H7 (cell line): ENCODE measurements around the gene PRUNE1. TPM values are rescaled to one million over a fixed set of nuclear protein-coding genes. Genes with fewer than 3 reads are reported as not detected.
A peak's percentile ranks its signal among the peaks of the same experiment; 100 is the strongest.

ENCODE experiments used
- DNase-seq: peaks from one replicate; pipeline ENCODE4 v3.0.0; 2012
- H3K27me3 ChIP-seq: 2 replicates; pipeline ENCODE4 v1.6.0; 2011; ENCODE audit warnings: mild to moderate bottlenecking, low read length; ENCODE audit not compliant: control insufficient read depth, insufficient read depth
- H3K36me3 ChIP-seq: replicated peaks from 2 replicates; pipeline ENCODE4 v1.5.1; 2011; ENCODE audit warnings: low read length; ENCODE audit not compliant: control insufficient read depth, insufficient read depth
- H3K4me3 ChIP-seq: 2 replicates; pipeline ENCODE4 v1.5.1; 2011; ENCODE audit warnings: low read depth, mild to moderate bottlenecking, control low read depth, low read length, moderate library complexity; ENCODE audit not compliant: insufficient read depth
- total RNA-seq: library from RNA; depleted of rRNA; stranded (reverse); fragments of >200 nt; shearing (Covaris generic); gene quantifications from 2 replicates; pipeline ENCODE4 v1.2.3, GENCODE V29; 2014

The PRUNE1 gene
- total RNA-seq, 1 experiment from 2014 or later = 33.5 TPM

DNA sequence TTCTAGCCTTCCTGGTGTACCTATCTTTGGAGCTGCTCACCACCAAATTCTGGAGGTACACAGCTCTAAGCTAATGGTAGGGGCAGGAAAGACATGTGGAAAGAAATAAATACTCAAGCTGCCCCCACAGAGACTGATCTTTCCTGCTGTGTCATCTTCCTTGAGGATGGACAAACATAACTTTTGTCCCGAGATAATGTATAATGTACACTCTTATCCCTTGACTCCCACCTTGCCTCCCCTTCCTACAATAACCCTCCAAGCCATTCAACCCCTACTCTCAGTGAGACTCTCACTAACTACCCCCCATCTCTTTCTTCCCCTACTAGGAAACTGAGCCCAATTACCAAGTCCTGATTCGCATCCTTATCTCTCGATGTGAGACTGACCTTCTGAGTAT is 14.0 kb upstream of the PRUNE1 start:
- Histone ChIP-seq H3K4me3 (no peak overlapping the region), H3K27me3 (no peaks in the 10 kb centered on the region), H3K36me3 (0 out of 2 replicates have a peak, but pooled peaks cover 1% of the 10 kb centered on the region)
- no peak for DNase-seq

DNA sequence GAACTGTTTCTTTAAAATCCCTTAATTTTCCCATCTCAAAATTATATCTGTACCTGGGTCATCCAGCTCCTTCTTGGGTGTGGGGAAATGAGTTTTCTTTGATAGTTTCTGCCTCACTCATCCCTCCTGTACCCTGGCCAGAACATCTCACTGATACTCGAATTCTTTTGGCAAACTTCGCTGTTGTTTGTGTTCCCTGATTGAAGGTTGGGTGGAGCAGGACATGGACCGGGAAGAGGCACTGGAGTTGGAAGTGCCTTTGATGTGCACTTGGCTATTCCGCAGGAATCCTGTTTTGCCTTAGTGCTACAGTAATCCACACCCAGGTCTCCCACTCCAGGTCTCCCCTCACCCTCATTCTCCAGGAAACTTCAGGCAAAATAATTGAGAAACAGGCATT is 12.8 kb upstream of the PRUNE1 start:
- no peaks in the 10 kb centered on the region for H3K27me3 ChIP-seq
- H3K4me3 ChIP-seq = no peak overlapping the region
- DNase-seq = no peak
- H3K36me3 ChIP-seq = 0 out of 2 replicates have a peak, but pooled peaks cover 1% of the 10 kb centered on the region

DNA sequence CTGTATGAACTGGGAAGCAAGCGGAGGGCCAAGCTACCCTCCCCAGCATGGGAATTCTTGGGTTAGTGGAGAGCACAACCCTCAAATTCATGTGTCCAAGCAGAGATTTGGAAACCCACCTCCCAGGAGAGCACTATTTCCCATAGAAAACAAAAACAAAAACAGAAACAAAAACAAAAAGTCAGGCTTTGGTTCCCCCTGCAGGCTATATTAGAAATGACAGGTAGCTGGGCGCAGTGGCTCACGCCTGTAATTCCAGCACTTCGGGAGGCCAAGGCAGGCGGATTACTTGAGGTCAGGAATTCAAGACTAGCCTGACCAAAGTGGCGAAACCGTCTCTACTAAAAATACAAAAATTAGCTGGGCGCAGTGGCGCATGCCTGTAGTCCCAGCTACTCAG is 12.4 kb upstream of the PRUNE1 start:
- Histone ChIP-seq H3K27me3 (no peaks in the 10 kb centered on the region), H3K4me3 (no peak overlapping the region), H3K36me3 (0 out of 2 replicates have a peak, but pooled peaks cover 1% of the 10 kb centered on the region)
- DNase-seq = peak; percentile 61

DNA sequence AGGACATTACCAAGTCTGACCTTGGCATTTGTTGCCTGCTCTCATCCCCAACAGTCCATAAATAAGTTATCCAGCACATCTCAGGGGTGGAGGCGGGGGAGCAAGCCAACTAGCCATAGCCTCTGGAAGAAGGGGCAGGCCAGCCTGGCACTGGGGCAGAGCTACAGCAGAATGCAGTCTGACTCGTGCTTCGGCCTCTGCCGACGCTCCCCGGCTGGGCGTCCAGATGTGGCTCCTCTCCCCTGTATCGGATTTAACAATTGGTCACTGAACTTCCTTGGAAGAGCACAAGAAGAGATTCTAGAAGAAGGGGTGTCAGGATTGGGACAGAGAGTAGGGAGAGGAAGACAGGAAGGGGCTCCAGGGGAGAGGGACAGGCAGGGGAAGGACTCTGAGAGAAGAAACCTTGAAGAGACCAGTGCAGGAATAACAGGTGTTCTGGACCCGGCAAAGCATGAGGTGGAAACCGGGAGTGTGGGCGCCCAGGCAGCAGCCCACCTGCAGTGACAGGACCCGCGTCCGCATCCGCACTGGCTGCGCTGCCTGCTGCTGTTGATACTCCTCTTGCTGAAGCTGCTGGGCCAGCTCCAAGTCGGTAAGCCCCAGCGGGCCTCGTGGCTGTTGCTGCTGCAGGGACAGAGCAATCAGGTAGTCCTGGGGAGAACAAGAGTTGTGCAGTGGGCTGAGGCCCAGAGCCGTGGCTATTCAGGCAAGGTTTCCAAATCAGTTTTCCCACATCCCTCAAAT is 10.9 kb upstream of the PRUNE1 start:
- Histone ChIP-seq H3K36me3 (peaks cover 3% of the 10 kb centered on the region; the same call in 1 of the 2 replicates), H3K4me3 (no peak overlapping the region), H3K27me3 (no peaks in the 10 kb centered on the region)
- DNase-seq = no peak

DNA sequence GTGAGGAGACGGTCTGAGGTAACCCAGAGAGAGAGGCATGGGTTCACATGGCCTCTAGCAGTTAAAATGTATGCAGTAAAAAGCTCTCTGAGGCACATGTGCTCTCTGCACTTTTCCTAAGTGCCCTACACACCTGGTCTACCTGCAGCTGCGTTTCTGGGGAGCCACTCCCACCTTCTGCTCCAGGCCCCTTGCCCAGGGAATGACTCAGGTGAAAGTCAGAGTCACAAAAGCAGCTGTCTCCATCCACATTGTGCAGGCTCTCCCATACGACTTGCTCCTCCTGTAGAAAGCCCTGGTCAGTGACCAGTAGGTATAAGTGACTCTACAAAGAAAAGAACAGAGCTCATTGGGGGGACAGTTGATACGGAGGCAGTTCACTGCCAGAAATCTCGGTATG is 10.3 kb upstream of the PRUNE1 start:
- no peak overlapping the region for H3K4me3 ChIP-seq
- DNase-seq = no peak
- no peaks in the 10 kb centered on the region for H3K27me3 ChIP-seq
- peaks cover 3% of the 10 kb centered on the region; the same call in 1 of the 2 replicates for H3K36me3 ChIP-seq

DNA sequence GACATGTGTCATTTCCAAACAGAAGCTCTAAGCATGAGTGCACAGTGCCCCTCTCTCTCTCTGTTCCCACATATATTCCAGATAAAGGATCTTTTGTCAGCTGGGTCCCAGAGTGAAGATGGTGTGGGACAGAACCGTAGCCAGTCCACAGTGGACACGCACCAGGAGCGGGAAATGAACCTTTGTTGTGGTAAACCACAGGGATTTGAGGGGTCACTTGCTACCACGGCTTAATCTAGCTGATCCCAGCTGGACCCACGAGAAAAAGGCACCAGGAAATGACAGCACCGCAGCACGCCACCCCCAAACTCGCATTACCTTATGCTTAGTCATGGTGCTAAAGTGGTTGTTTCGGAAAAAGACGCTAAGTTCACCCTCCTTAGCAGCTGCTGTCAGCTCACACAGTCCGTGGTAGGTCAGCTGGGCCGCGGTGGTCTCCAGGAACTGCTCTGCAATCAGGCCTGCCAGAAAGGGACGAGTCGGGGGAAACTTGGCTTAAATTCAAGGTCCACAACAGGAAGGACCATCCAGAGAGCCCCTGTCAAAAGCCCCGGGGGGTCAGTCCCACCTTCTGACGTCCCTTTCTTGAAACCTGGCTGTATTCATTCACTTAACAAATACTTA is 9.1 kb upstream of the PRUNE1 start:
- H3K4me3 ChIP-seq = no peak overlapping the region
- no peaks in the 10 kb centered on the region for H3K27me3 ChIP-seq
- no peak for DNase-seq
- peaks cover 3% of the 10 kb centered on the region; the same call in 1 of the 2 replicates for H3K36me3 ChIP-seq

DNA sequence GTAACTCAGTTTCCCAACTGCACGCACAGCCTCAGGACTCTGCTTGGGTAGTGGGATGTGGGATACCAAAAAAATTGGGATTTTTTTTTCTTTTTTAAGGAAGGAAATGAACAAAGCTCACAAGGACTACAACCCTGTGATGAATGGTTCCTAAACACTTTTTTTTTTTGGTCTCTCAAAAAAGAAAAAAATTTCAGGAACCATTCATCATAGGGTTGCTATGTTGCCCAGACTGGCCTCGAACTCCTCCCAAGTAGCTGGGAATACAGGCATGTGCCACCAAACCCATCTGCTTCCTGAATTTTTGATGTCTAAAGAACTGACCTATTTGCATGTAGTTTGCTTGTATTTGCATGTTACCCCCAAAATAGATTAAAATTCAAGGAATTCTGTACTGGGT is 8.3 kb upstream of the PRUNE1 start:
- DNase-seq = no peak
- Histone ChIP-seq H3K27me3 (no peaks in the 10 kb centered on the region), H3K4me3 (no peak overlapping the region), H3K36me3 (peaks cover 3% of the 10 kb centered on the region; the same call in 1 of the 2 replicates)

DNA sequence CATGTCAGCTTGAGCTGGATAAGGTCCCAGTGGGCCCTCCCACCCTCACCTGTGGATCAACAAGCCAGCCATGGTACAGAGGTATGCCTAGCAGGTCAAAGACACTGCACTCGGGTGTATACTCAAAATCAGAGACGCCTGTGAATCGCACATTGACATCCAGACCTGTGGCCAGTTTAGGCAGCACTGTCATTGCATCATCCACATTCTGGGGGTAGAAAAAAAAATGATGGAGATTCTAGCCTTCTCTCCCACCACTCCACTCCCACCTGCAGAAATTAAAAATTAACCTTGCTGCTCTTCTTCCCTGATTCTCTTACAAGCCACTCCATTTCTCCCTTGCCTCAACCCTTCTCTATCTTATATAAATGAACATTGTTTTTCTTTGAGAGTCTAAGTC is 7.8 kb upstream of the PRUNE1 start:
- Histone ChIP-seq H3K4me3 (no peak overlapping the region), H3K27me3 (no peaks in the 10 kb centered on the region), H3K36me3 (peaks cover 3% of the 10 kb centered on the region; the same call in 1 of the 2 replicates)
- DNase-seq = no peak

DNA sequence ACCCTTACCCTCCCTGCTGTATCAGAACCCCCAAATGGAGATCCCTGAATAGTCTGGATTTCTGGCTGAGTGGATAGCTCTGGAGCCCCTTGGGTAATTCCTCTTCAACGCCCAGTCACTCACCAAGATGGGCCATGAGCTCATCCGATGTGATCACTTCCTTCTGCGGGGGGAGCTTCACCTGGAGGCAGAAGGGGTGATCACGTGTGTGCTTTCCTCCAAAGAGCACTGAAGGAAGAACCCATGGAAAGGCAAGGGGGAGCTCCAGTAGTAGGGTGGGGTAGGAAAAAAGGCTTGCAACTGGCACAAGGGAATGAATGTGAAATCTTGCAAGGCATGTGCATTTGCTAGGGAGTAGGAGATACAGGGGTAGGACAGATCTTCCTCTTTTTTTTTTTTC is 6.6 kb upstream of the PRUNE1 start:
- Histone ChIP-seq H3K36me3 (peaks cover 3% of the 10 kb centered on the region; the same call in 1 of the 2 replicates), H3K27me3 (no peaks in the 10 kb centered on the region), H3K4me3 (no peak overlapping the region)
- no peak for DNase-seq

DNA sequence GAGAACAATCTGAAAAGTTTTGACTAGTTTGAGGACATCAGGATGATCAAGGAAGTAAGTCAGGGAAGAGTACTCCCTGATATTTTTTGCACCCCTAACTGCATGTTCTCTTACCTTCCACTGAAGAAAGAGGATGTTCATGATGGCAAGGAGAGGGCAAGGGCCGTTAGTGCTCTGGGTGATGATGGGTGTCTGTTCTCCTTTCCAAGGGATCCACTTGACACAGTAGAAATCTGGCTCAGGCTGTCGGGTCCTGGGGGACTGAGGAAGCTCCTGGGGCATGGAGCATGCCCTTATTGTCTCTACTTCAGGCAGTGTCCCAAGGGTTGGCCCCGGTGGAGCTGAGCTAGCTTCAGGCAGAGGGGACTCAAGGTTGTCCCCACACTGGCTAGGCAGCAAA is 6.2 kb upstream of the PRUNE1 start:
- peaks cover 3% of the 10 kb centered on the region; the same call in 1 of the 2 replicates for H3K36me3 ChIP-seq
- DNase-seq = no peak
- no peak overlapping the region for H3K4me3 ChIP-seq
- H3K27me3 ChIP-seq = no peaks in the 10 kb centered on the region

DNA sequence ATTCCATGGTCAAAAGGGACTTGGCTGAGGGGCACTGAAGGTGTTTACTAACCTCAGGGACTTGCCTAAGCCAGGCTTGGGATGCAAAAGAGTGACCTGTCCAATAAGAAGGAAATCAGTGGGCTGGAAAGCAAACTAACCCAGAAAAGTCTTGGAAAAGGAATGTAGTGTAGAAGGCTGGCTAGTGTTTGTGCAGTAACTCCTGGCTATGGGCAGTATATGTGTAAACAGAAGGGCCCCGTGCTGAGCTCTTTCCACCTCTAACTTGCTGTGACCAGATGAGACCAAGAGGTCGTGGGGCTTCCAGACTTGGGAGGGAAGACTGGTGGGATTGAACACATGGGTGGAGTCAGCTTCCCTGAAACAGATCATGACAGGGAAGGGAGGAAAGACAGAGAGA is 5.6 kb upstream of the PRUNE1 start:
- Histone ChIP-seq H3K4me3 (no peak overlapping the region), H3K36me3 (peaks cover 3% of the 10 kb centered on the region; the same call in 1 of the 2 replicates), H3K27me3 (no peaks in the 10 kb centered on the region)
- no peak for DNase-seq

DNA sequence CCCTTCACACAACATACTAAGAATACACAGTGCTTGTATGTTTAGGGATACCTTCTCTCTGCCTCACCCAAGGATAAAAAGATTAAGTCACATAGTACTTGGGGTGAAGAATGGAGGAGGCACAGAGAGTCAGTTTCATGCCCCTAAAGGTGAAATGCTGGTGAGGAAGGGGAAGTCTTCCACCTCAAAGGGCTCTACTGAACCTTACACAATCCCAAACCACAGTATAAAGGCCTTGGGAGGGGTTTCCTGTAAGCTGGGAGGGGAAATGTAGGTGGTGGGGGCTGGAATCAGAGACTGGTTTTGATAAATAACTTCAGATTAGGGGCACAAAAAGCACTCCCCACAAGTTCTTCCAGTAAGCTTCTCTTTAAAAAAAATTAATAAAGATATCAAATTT is 5.1 kb upstream of the PRUNE1 start:
- DNase-seq = no peak
- Histone ChIP-seq H3K36me3 (peaks cover 3% of the 10 kb centered on the region; the same call in 1 of the 2 replicates), H3K4me3 (no peak overlapping the region), H3K27me3 (no peaks in the 10 kb centered on the region)

DNA sequence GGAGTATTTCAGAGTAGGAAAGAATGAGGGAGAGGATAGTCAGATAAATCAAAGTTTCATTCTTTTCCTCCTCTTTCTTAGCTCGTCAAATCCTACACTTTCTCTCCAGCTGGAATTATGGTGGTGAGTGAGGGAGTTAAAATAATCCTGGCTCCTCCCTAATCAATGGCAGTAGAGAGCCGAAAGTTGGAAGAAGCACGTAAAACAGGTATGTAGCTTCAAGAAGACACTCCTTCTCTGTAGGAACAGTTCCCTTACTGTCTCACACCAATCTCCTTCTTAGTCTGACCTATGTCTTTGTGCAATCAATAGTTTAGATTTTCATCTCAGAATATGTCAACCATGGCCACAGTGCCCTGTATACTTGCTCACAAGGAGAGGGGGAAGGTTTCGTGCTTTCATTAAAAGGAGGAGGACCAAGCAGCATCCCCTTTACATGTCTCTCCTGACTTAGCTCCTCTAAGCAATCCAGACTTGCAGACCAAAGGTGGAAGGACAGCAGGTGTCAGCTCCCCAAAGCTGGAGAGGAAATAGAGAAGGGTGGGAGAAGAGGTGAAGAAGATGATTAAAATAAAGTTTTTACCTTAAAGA is 2.4 kb upstream of the PRUNE1 start:
- H3K4me3 ChIP-seq = peak overlapping the region; percentile 37
- H3K27me3 ChIP-seq = no peaks in the 10 kb centered on the region
- DNase-seq = no peak
- H3K36me3 ChIP-seq = peaks cover 1% of the 10 kb centered on the region; the same call in 1 of the 2 replicates

DNA sequence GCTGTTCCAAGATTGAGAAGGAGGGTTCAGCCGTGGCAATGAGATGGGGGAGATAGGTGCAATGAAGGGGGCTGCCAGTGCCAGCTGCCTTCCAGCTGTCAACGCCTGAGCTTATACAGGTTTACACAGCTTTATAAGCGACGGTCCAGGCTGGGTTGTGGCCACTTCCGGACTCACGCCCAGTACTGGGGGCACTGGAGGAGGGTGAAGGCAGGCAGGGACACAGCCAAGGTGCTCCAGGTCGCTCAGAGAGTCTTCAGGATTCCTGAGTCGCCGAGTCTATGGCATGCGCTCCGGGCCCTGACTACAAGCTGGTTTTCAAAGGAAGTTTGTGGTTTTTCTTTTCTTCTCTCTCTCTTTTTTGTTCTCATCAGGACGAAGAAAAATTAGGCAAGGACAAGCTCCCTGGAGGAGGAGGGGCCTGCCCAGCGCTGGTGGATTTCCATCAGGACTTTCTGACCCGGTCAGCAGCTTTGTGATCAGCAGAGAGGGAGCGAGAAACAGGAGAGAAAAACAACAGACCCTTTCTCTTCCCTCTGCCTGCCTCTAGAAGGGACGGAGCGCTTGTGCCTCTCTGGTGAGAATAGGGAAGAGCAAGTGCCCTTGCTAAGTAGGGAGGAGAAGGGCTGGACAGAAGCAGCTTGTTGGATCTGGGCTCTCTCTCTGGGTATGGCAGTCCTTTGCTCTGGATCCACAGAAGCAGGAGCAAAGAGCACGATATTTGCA is 1.8 kb upstream of the PRUNE1 start, which contains the start of gene MINDY1:
MINDY1 (minus strand) TSS at position 576 of the 726 bp plus-strand sequence. CDS start 4,285 bp downstream, outside the sequence.
- no peaks in the 10 kb centered on the region for H3K27me3 ChIP-seq
- DNase-seq = peak; percentile 85

More for the DNA sequence above, 1.8 kb upstream of the PRUNE1 start, which contains the start of gene MINDY1:
- Histone ChIP-seq H3K36me3 (peaks cover 1% of the 10 kb centered on the region; the same call in 1 of the 2 replicates), H3K4me3 (peak within 1 kb of the TSS; percentile 37)
